HG03565 (cell line): ENCODE results near the gene OR6P1.

Experiments used
- ATAC-seq: cut with Tn5 transposase; IDR thresholded peaks from one replicate; pipeline ENCODE4 v1.9.1; 2021; ENCODE audit warnings: mild to moderate bottlenecking, moderate library complexity; ENCODE audit not compliant: unreplicated experiment

OR6P1 gene

GRCh38 chr1:158520021-158520420 lies 50.4 kb downstream of the OR6P1 start:
- no peak for ATAC-seq

GRCh38 chr1:158516966-158517365 lies 53.4 kb downstream of the OR6P1 start:
- no peak for ATAC-seq
